ENCODE data around the gene PNKD.

The PNKD gene

DNA sequence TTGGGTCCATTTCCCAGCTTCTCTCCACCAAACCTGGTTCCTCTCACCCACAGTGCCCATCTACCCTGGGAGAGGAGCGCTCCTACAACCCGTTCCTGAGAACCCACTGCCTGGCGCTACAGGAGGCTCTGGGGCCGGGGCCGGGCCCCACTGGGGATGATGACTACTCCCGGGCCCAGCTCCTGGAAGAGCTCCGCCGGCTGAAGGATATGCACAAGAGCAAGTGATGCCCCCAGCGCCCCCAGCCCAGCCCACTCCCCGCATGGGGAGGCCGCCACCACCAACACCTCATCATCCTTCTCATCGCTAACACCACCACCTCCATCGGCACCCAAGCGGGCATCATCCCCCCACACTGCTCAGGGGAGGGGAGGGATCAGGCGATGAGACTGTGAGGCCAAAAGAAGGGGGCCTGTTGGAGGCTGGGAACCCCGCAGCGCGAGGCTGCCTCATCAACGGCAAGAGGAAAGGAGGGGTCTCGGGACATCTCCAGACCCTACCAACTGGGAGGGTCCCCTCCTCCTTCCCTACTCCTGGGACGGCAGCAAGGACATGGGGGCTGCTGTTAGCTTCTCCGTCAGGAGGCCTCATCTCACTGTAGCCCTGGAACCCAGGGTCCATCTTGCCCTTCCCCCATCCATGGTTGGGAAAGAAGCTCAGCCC is 74.6 kb downstream of the PNKD start:
- Histone ChIP-seq H3K27ac (ENCODE audit: low read length) (no peak overlapping the region), H3K36me3 (ENCODE audit: control insufficient read depth, insufficient read depth, low read length) (no peaks in the 10 kb centered on the region), H3K9me3 (ENCODE audit: control insufficient read depth, insufficient read depth, low read length) (no peaks in the 10 kb centered on the region; the same call in 1 of the 2 replicates), H3K27me3 (ENCODE audit: control insufficient read depth, insufficient read depth, low read length) (no peaks in the 10 kb centered on the region), H3K4me3 (ENCODE audit: low read length) (no peak overlapping the region), H3K4me1 (ENCODE audit: control insufficient read depth, insufficient read depth, low read length) (no peaks in the 10 kb centered on the region; the same call in 1 of the 2 replicates)
- no peak for DNase-seq (ENCODE audit: low read depth, low spot score)
- WGBS (ENCODE audit: insufficient coverage, insufficient read length): no CpG with 5 or more reads among the region's 22 CpGs

DNA sequence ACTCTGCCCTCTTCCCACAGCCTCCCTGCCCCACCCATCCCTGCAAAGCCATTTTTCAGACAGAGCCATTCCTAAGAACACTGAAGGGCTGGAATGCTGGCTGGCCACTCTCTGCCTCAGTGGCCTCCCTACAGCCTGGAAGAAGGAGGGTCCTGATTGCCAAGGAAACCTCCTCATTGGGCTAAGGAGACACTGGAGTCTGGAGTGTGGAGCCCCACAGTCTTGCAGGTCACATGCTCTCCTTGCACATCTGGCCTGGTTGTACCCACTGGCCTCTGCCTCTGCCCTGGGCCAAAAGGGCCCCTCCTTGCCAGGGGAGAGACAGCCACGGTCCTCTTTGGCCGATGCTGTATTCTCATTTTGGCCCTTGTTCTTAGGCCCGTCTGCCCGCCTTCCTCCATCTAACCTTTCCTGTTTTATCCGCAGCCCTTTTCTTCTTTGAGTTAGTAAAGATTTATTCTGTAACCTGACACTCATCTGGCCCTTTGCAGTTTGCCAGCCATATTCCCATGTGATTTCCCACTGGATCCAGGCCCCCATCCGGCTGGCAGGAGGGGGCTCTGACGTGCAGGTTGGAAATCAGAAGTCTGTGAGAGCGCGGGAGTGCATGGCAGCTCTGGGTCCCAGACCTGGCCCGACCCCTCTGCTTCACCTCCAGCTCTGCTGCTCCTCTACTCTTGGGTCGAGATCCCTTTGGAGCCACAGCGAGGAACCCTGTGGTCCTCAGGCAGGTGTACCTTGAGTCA is 75.3 kb downstream of the PNKD start:
- Histone ChIP-seq H3K4me3 (ENCODE audit: low read length) (no peak overlapping the region), H3K27me3 (ENCODE audit: control insufficient read depth, insufficient read depth, low read length) (no peaks in the 10 kb centered on the region), H3K4me1 (ENCODE audit: control insufficient read depth, insufficient read depth, low read length) (no peaks in the 10 kb centered on the region), H3K27ac (ENCODE audit: low read length) (no peak overlapping the region), H3K9me3 (ENCODE audit: control insufficient read depth, insufficient read depth, low read length) (no peaks in the 10 kb centered on the region; the same call in 1 of the 2 replicates), H3K36me3 (ENCODE audit: control insufficient read depth, insufficient read depth, low read length) (no peaks in the 10 kb centered on the region)
- DNase-seq (ENCODE audit: low read depth, low spot score): no peak
- WGBS (ENCODE audit: insufficient coverage, insufficient read length): no CpG with 5 or more reads among the region's 12 CpGs

DNA sequence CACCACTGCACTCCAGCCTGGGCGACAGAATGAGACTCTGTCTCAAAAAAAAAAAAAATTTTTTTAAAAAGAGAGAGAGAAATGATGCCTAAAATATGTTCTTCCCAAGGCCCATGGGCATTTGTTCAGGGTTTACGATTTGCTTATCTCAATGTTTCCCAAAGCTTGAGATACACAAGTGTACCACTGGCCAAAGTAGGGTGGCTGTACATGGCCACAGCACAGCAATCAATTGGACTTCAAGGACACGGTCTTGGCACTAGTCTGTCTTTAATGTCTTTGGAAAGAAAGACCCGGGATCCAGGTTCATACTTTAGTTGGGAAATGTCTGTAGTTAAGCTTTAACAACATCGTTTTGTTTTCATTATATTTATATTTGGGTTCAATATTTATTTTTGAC is 76.9 kb downstream of the PNKD start:
- H3K27ac ChIP-seq (ENCODE audit: low read length): no peak overlapping the region
- WGBS (ENCODE audit: insufficient coverage, insufficient read length): no CpG with 5 or more reads among the region's 5 CpGs
- no peaks in the 10 kb centered on the region for H3K36me3 ChIP-seq (ENCODE audit: control insufficient read depth, insufficient read depth, low read length)
- no peak overlapping the region for H3K4me3 ChIP-seq (ENCODE audit: low read length)
- no peaks in the 10 kb centered on the region for H3K4me1 ChIP-seq (ENCODE audit: control insufficient read depth, insufficient read depth, low read length)
- no peaks in the 10 kb centered on the region for H3K27me3 ChIP-seq (ENCODE audit: control insufficient read depth, insufficient read depth, low read length)
- no peak for DNase-seq (ENCODE audit: low read depth, low spot score)
- no peaks in the 10 kb centered on the region; the same call in 1 of the 2 replicates for H3K9me3 ChIP-seq (ENCODE audit: control insufficient read depth, insufficient read depth, low read length)

DNA sequence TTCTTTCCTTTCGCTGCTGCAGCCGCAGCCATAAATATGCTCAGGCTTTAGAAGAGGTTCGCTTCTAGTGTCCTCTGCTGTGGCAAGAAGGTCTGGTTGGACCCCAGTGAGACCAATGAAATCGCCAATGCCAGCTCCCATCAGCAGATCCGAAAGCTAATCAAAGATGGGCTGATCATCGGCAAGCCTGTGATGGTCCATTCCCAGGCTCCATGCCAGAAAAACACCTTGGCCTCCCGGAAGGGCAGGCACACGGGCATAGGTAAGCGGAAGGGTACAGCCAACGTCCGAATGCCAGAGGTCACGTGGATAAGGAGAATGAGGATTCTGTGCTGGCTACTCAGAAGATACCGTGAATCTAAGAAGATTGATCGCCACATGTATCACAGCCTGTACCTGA is 83.7 kb downstream of the PNKD start:
- no peaks in the 10 kb centered on the region; the same call in 1 of the 2 replicates for H3K9me3 ChIP-seq (ENCODE audit: control insufficient read depth, insufficient read depth, low read length)
- no peak overlapping the region for H3K4me3 ChIP-seq (ENCODE audit: low read length)
- WGBS (ENCODE audit: insufficient coverage, insufficient read length): no CpG with 5 or more reads among the region's 14 CpGs
- H3K27ac ChIP-seq (ENCODE audit: low read length): no peak overlapping the region
- no peaks in the 10 kb centered on the region for H3K36me3 ChIP-seq (ENCODE audit: control insufficient read depth, insufficient read depth, low read length)
- H3K27me3 ChIP-seq (ENCODE audit: control insufficient read depth, insufficient read depth, low read length): no peaks in the 10 kb centered on the region
- no peak for DNase-seq (ENCODE audit: low read depth, low spot score)
- peaks cover 2% of the 10 kb centered on the region; the same call in 1 of the 2 replicates for H3K4me1 ChIP-seq (ENCODE audit: control insufficient read depth, insufficient read depth, low read length)

DNA sequence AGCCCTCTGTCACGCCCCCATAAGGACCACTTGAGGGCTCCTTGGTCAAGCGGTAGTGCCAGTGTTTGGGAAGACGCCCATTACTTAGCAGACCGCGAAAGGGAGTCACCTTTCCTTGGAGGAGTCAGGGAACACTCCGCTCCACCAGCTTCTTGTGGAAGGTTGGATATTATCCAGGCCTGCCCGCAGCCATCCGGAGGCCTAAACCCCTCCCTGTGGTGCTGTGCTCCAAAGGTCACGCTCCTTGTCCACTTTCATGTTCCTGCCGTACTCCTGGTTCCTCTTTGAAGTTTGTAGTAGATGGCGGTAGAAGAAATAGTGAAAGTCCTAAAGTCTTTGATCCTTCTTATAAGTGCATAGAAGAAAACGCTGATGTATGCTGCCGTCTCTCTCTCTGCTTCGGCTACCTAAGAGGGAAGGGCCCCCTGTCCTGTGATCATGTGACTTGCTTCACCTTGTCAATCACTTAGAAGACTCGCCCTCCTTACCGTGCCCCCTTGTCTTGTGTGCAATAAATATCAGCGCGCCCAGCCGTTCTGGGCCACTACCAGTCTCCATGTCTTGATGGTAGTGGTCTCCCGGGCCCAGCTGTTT is 84.6 kb downstream of the PNKD start:
- Histone ChIP-seq H3K4me3 (ENCODE audit: low read length) (no peak overlapping the region), H3K9me3 (ENCODE audit: control insufficient read depth, insufficient read depth, low read length) (no peaks in the 10 kb centered on the region; the same call in 1 of the 2 replicates), H3K27ac (ENCODE audit: low read length) (no peak overlapping the region), H3K4me1 (ENCODE audit: control insufficient read depth, insufficient read depth, low read length) (peaks cover 2% of the 10 kb centered on the region; the same call in 1 of the 2 replicates), H3K36me3 (ENCODE audit: control insufficient read depth, insufficient read depth, low read length) (no peaks in the 10 kb centered on the region), H3K27me3 (ENCODE audit: control insufficient read depth, insufficient read depth, low read length) (no peaks in the 10 kb centered on the region)
- WGBS (ENCODE audit: insufficient coverage, insufficient read length): no CpG with 5 or more reads among the region's 20 CpGs
- DNase-seq (ENCODE audit: low read depth, low spot score): no peak

DNA sequence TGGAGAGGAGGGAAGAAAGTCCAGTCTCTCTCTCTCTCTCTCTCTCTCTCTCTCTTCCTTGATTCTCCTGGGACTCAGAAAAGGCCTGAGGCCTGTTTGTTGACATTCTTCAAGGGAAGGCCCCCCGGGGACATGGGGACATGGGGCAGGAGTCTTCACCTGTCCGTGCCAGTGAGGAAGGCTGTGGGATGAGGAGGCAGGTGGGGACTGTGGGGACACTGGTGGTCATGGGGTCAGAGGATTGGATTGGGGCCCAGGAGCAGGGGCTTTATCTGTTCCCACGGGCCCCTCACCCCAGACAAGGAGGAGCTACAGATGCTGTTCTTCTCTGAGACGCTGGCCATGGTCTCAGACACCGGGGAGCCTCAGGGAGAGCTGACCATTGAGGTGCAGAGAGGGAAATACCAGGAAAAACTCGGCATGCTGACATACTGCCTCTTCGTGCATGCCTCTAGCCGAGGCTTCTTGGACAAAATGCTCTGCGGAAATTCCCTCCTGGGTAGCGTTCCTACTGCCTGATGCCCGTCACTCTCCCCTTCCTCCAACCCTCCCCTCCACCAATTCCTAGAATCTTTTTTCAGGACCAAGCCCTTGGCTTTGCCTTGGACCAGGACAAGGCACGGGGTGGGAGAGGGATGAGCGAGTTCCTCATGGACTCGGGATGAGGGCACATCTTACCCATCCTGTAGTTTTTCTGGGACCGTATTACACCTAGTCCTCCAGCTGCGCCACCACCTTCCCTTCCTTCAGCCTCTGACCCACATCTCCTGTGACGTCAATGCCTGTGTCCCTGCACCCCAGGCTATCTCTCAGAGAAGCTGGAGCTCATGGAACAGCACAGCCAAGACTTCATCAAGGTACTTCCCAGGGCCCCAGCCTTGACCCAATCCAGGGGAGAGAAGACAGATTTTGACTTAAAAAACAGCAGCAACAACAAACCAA is 87.2 kb downstream of the PNKD start:
- Histone ChIP-seq H3K36me3 (ENCODE audit: control insufficient read depth, insufficient read depth, low read length) (no peaks in the 10 kb centered on the region), H3K4me3 (ENCODE audit: low read length) (no peak overlapping the region), H3K4me1 (ENCODE audit: control insufficient read depth, insufficient read depth, low read length) (peaks cover 2% of the 10 kb centered on the region; the same call in 1 of the 2 replicates), H3K27ac (ENCODE audit: low read length) (no peak overlapping the region), H3K27me3 (ENCODE audit: control insufficient read depth, insufficient read depth, low read length) (no peaks in the 10 kb centered on the region), H3K9me3 (ENCODE audit: control insufficient read depth, insufficient read depth, low read length) (no peaks in the 10 kb centered on the region)
- no peak for DNase-seq (ENCODE audit: low read depth, low spot score)
- WGBS (ENCODE audit: insufficient coverage, insufficient read length): no CpG with 5 or more reads among the region's 17 CpGs

DNA sequence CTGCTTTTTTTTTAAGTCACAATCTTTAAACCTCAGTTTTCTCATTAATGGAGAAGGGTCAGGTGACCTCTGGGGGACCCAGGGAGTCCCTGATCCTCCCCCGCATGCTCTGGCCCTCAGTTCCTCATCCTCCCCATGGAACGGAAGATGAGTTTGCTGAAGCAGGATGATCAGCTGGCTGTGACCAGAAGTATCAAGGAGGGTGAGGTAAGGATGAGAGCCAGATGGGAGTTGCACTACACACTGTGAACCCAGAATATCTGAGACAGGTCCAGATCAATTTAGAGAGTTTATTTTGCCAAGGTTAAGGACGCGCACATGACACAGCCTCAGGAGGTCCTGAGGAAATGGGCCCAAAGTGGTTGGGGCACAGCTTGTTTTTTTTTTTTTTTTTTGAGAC is 90.1 kb downstream of the PNKD start:
- no peak for DNase-seq (ENCODE audit: low read depth, low spot score)
- no CpG with 5 or more reads among the region's 4 CpGs for WGBS (ENCODE audit: insufficient coverage, insufficient read length)

DNA sequence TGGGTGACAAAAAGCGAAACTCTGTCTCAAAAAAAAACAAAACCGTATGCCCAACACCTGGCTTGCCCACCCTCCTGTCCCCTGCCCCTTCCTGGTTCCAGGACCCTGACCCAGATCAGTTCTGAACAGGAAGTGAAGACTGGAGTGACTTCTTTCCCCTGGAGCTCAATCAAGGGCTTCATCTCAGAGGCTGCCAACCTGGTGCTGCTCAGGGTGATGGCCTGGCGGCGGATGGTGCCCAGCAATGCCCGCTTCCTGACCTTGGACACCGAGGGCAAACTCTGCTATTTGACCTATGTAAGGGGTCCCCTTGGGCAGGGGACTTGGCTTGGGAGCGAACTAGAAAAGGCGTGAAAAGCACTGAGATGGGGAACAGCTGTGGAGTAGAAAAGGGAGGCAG is 92.3 kb downstream of the PNKD start:
- Histone ChIP-seq H3K4me3 (ENCODE audit: low read length) (no peak overlapping the region), H3K9me3 (ENCODE audit: control insufficient read depth, insufficient read depth, low read length) (no peaks in the 10 kb centered on the region), H3K36me3 (ENCODE audit: control insufficient read depth, insufficient read depth, low read length) (no peaks in the 10 kb centered on the region), H3K4me1 (ENCODE audit: control insufficient read depth, insufficient read depth, low read length) (no peaks in the 10 kb centered on the region; the same call in 1 of the 2 replicates), H3K27me3 (ENCODE audit: control insufficient read depth, insufficient read depth, low read length) (no peaks in the 10 kb centered on the region), H3K27ac (ENCODE audit: low read length) (no peak overlapping the region)
- DNase-seq (ENCODE audit: low read depth, low spot score): no peak
- WGBS (ENCODE audit: insufficient coverage, insufficient read length): no CpG with 5 or more reads among the region's 8 CpGs

More for the DNA sequence above, 90.1 kb downstream of the PNKD start:
- Histone ChIP-seq H3K4me1 (ENCODE audit: control insufficient read depth, insufficient read depth, low read length) (peaks cover 2% of the 10 kb centered on the region; the same call in 1 of the 2 replicates), H3K36me3 (ENCODE audit: control insufficient read depth, insufficient read depth, low read length) (no peaks in the 10 kb centered on the region), H3K27ac (ENCODE audit: low read length) (no peak overlapping the region), H3K4me3 (ENCODE audit: low read length) (no peak overlapping the region), H3K9me3 (ENCODE audit: control insufficient read depth, insufficient read depth, low read length) (no peaks in the 10 kb centered on the region), H3K27me3 (ENCODE audit: control insufficient read depth, insufficient read depth, low read length) (no peaks in the 10 kb centered on the region)

DNA sequence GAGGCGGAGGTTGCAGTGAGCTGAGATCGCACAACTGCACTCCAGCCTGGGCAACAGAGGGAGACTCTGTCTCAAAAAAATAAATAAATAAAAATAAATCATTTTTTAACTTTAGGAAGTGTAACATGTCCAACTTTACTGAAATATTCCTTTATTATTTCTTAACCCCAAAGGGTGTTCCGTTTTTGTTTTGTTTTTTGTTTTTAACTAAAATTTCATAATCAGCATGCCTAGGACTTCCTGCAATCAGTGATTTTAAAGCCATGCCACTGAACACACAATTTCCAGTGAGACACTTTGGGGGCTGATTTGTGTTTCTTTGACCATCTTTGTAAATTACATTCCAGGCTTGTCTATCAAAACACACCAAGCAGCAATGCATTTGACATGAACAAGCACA is 93.4 kb downstream of the PNKD start:
- no peak overlapping the region for H3K4me3 ChIP-seq (ENCODE audit: low read length)
- WGBS (ENCODE audit: insufficient coverage, insufficient read length): no CpG with 5 or more reads among the region's 3 CpGs
- H3K4me1 ChIP-seq (ENCODE audit: control insufficient read depth, insufficient read depth, low read length): no peaks in the 10 kb centered on the region
- H3K27me3 ChIP-seq (ENCODE audit: control insufficient read depth, insufficient read depth, low read length): no peaks in the 10 kb centered on the region
- no peak for DNase-seq (ENCODE audit: low read depth, low spot score)
- no peaks in the 10 kb centered on the region for H3K9me3 ChIP-seq (ENCODE audit: control insufficient read depth, insufficient read depth, low read length)
- no peak overlapping the region for H3K27ac ChIP-seq (ENCODE audit: low read length)
- H3K36me3 ChIP-seq (ENCODE audit: control insufficient read depth, insufficient read depth, low read length): no peaks in the 10 kb centered on the region

DNA sequence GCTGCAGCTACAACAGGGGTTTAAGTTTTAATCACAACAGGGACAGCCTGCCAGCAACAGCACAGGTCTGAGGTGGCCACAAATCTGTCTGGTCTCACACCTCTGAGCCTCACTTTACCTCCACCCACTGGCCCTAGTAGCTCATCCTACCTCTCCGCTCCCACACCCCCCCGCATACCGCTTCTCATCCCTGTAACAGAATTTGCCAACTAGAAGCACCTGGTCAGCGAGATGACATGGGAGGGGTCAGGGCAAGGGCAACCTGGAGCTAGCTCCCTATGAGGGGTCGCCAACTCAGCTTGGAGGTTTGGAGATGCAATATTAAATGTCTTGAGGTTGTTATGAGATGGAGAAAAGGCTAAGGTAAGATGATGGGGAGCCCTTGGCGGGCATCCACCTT is 93.9 kb downstream of the PNKD start:
- no CpG with 5 or more reads among the region's 6 CpGs for WGBS (ENCODE audit: insufficient coverage, insufficient read length)
- no peak for DNase-seq (ENCODE audit: low read depth, low spot score)
- Histone ChIP-seq H3K4me1 (ENCODE audit: control insufficient read depth, insufficient read depth, low read length) (no peaks in the 10 kb centered on the region), H3K36me3 (ENCODE audit: control insufficient read depth, insufficient read depth, low read length) (no peaks in the 10 kb centered on the region), H3K27me3 (ENCODE audit: control insufficient read depth, insufficient read depth, low read length) (no peaks in the 10 kb centered on the region), H3K27ac (ENCODE audit: low read length) (no peak overlapping the region), H3K4me3 (ENCODE audit: low read length) (no peak overlapping the region), H3K9me3 (ENCODE audit: control insufficient read depth, insufficient read depth, low read length) (no peaks in the 10 kb centered on the region)

Measured in iPS DF 6.9 (cell line).